IMR-90 (cell line): ENCODE data around the gene MYADM.

ENCODE experiments used
- CEBPB ChIP-seq: IDR thresholded peaks from 2 replicates; pipeline ENCODE4 v1.6.1; 2012; ENCODE audit warnings: low read depth, low read length, improper control_type of control experiment
- CHD1 ChIP-seq: IDR thresholded peaks from 2 replicates; pipeline ENCODE4 v1.6.1; 2012; ENCODE audit warnings: low read depth, low read length, improper control_type of control experiment
- CTCF ChIP-seq: conservative IDR thresholded peaks from 2 replicates; pipeline ENCODE4 v1.5.1; 2012; ENCODE audit warnings: mild to moderate bottlenecking, low read depth, low read length, improper control_type of control experiment
- ELK1 ChIP-seq: fragments of 150-350 bp; IDR thresholded peaks from 2 replicates; pipeline ENCODE4 v1.6.1; 2016; ENCODE audit warnings: low read depth, mild to moderate bottlenecking, low read length, moderate library complexity, borderline replicate concordance
- FOS ChIP-seq: fragments of 150-350 bp; IDR thresholded peaks from 2 replicates; pipeline ENCODE4 v1.6.1; 2016; ENCODE audit warnings: low read depth, low read length
- MXI1 ChIP-seq: IDR thresholded peaks from 2 replicates; pipeline ENCODE4 v1.6.1; 2012; ENCODE audit warnings: low read depth, mild to moderate bottlenecking, low read length, moderate library complexity, borderline replicate concordance
- NFE2L2 ChIP-seq: fragments of 150-350 bp; IDR thresholded peaks from 2 replicates; pipeline ENCODE4 v1.6.1; 2016; ENCODE audit warnings: low read depth, mild to moderate bottlenecking, low read length
- POLR2A ChIP-seq: IDR thresholded peaks from 2 replicates; pipeline ENCODE4 v1.6.1; 2012; ENCODE audit warnings: mild to moderate bottlenecking, low read depth, low read length
- RAD21 ChIP-seq: IDR thresholded peaks from 2 replicates; pipeline ENCODE4 v1.6.1; 2012; ENCODE audit warnings: low read length, improper control_type of control experiment
- RCOR1 ChIP-seq: IDR thresholded peaks from 2 replicates; pipeline ENCODE4 v1.6.1; 2012; ENCODE audit warnings: mild to moderate bottlenecking, low read length, improper control_type of control experiment; ENCODE audit not compliant: insufficient replicate concordance
- RFX5 ChIP-seq: IDR thresholded peaks from 2 replicates; pipeline ENCODE4 v1.8.0; 2012; ENCODE audit warnings: low read depth, mild to moderate bottlenecking, low read length, moderate library complexity
- SMC3 ChIP-seq: fragments of 150-350 bp; IDR thresholded peaks from 2 replicates; pipeline ENCODE4 v1.6.1; 2016; ENCODE audit warnings: low read depth, mild to moderate bottlenecking, antibody characterized with exemption, low read length, moderate library complexity
- TF ChIP-seq, protein P1 (sequence below): fragments of 150-350 bp; IDR thresholded peaks from 2 replicates; pipeline ENCODE4 v1.6.1; 2017; ENCODE audit warnings: mild to moderate bottlenecking, antibody characterized with exemption, low read length, low read depth

DNA sequence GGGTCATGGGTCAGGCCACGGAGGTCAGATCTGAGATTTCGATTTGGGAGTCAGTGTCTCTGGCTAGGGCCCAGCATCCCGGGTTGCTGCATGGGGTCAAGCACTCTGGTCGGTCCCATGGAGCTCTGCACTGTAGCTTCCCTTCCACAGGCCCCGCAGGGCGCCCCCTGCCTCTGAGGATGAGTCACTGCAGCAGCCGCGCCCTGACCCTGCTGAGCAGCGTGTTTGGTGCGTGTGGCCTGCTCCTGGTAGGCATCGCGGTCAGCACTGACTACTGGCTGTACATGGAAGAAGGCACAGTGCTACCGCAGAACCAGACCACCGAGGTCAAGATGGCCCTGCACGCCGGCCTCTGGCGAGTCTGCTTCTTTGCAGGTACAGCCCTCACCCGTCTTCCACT is 45.0 kb downstream of the MYADM start:
- TF ChIP-seq CTCF: no peak
- no peak for TF ChIP-seq POLR2A
- TF ChIP-seq FOS: no peak
- no peak for TF ChIP-seq NFE2L2
- no peak for TF ChIP-seq SMC3
- no peak for TF ChIP-seq ELK1
- TF ChIP-seq RFX5: no peak
- no peak for TF ChIP-seq CEBPB
- TF ChIP-seq RAD21: no peak
- TF ChIP-seq CHD1: no peak
- no peak for TF ChIP-seq MXI1
- TF ChIP-seq RCOR1: no peak
- TF ChIP-seq, protein P1, sequence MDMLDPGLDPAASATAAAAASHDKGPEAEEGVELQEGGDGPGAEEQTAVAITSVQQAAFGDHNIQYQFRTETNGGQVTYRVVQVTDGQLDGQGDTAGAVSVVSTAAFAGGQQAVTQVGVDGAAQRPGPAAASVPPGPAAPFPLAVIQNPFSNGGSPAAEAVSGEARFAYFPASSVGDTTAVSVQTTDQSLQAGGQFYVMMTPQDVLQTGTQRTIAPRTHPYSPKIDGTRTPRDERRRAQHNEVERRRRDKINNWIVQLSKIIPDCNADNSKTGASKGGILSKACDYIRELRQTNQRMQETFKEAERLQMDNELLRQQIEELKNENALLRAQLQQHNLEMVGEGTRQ: no peak
